ENCODE results near the gene GNAI3.

Gene GNAI3

GRCh38 chr1:109603229-109603628 lies 54.8 kb downstream of the GNAI3 start:
- DNase-seq: no peak

GRCh38 chr1:109605381-109605780 lies 57.0 kb downstream of the GNAI3 start:
- no peak for DNase-seq

- DNase-seq: no peak
Observed at GRCh38 chr1:109609881-109610280, 61.5 kb downstream of the GNAI3 start.

- no peak for DNase-seq
Observed at GRCh38 chr1:109610609-109611307, 62.3 kb downstream of the GNAI3 start.

- DNase-seq: no peak
Observed at GRCh38 chr1:109611308-109611990, 63.0 kb downstream of the GNAI3 start.

- no peak for DNase-seq
Observed at GRCh38 chr1:109613361-109614147, 65.1 kb downstream of the GNAI3 start.

- no peak for DNase-seq
Observed at GRCh38 chr1:109615879-109616278, 67.5 kb downstream of the GNAI3 start.

- DNase-seq: no peak
Observed at GRCh38 chr1:109616391-109616790, 68.0 kb downstream of the GNAI3 start.

GRCh38 chr1:109617291-109617801 lies 68.9 kb downstream of the GNAI3 start:
- no peak for DNase-seq

- no peak for DNase-seq
Observed at GRCh38 chr1:109618661-109619575, 70.5 kb downstream of the GNAI3 start.

- DNase-seq: no peak
Observed at GRCh38 chr1:109619576-109620400, 71.4 kb downstream of the GNAI3 start, which contains the start of the genes AMPD2 and GNAT2. TSS of gene AMPD2 (plus strand) at chr1:109619837. CDS start at chr1:109621176, 1,339 bp downstream. TSS of gene GNAT2 (minus strand) at chr1:109619616. CDS start at chr1:109612870, 6,746 bp downstream.

- no peak for DNase-seq
Observed at GRCh38 chr1:109620401-109620791, 72.0 kb downstream of the GNAI3 start.

- peak; percentile 46 for DNase-seq
Observed at GRCh38 chr1:109620841-109621286, 72.4 kb downstream of the GNAI3 start.

- no peak for DNase-seq
Observed at GRCh38 chr1:109621379-109622136, 73.1 kb downstream of the GNAI3 start.

- no peak for DNase-seq
Observed at GRCh38 chr1:109622137-109622892, 73.9 kb downstream of the GNAI3 start.

- no peak for DNase-seq
Observed at GRCh38 chr1:109622895-109623294, 74.5 kb downstream of the GNAI3 start.

- DNase-seq: no peak
Observed at GRCh38 chr1:109623601-109624161, 75.3 kb downstream of the GNAI3 start.

GRCh38 chr1:109624201-109625010 lies 76.0 kb downstream of the GNAI3 start:
- DNase-seq: peak; percentile 32
